Activated CD4-positive, alpha-beta T cell treated with anti-CD3 and anti-CD28 coated beads for 36 hours (primary cell): Measurements from ENCODE around the gene GPAT2. TPM values are rescaled to one million over a fixed set of nuclear protein-coding genes. Genes with fewer than 3 reads are reported as not detected.
"Not testable (repeated sequence)": the region's sequence is repeated elsewhere in the genome, so short reads cannot be mapped to it uniquely, and the experiment has no call there.

Experiments used
- ATAC-seq: fragments of 200-7000 bp; cut with Tn5 transposase; one replicate; pipeline ENCODE4 v1.10.0; 2021; ENCODE audit warnings: mild to moderate bottlenecking, moderate library complexity
- CTCF ChIA-PET: fragments of 350-600 bp; sonication (Branson Sonifier 250); formaldehyde crosslinking; loops from one replicate; lab custom pipeline; 2021; ENCODE audit warnings: antibody characterized with exemption; lab: Charles Lee
- POLR2A ChIA-PET: fragments of 350-600 bp; sonication (Branson Sonifier 250); formaldehyde crosslinking; loops from one replicate; lab custom pipeline; 2021; ENCODE audit warnings: antibody characterized with exemption, inconsistent platforms; lab: Charles Lee
- DNase-seq: peaks from one replicate; pipeline ENCODE4 v3.0.0-alpha.2; 2020
- H3K27ac Mint-ChIP-seq: one replicate; pipeline ENCODE4 v1.8.0; 2021; ENCODE audit warnings: mixed read lengths
- H3K27me3 Mint-ChIP-seq: one replicate; pipeline ENCODE4 v1.8.0; 2021; ENCODE audit warnings: mixed read lengths
- H3K36me3 Mint-ChIP-seq: one replicate; pipeline ENCODE4 v1.8.0; 2021; ENCODE audit warnings: low read depth, mixed read lengths
- H3K4me1 Mint-ChIP-seq: one replicate; pipeline ENCODE4 v1.8.0; 2021; ENCODE audit warnings: mixed read lengths
- H3K4me3 Mint-ChIP-seq: one replicate; pipeline ENCODE4 v1.8.0; 2021; ENCODE audit warnings: mild to moderate bottlenecking, moderate library complexity, mixed read lengths
- H3K9me3 Mint-ChIP-seq: one replicate; pipeline ENCODE4 v1.8.0; 2021; ENCODE audit warnings: low read depth, mixed read lengths
- intact Hi-C, 2 experiments: fragments of 100-400 bp; cut with DNase I in 1 of 2; cut with micrococcal nuclease in 1 of 2; formaldehyde crosslinking; loops; one replicate each; pipeline versions ENCODE4 v1.14.2 to v1.15.1; 2022 to 2024; cut with DNase I, micrococcal nuclease
- total RNA-seq, 2 experiments: library from RNA; stranded (reverse); gene quantifications; one replicate each; pipeline ENCODE4 v1.2.3, GENCODE V29; 2021

Gene GPAT2
- total RNA-seq, 2 experiments from 2014 or later: 8.4 to 10.0 TPM

DNA sequence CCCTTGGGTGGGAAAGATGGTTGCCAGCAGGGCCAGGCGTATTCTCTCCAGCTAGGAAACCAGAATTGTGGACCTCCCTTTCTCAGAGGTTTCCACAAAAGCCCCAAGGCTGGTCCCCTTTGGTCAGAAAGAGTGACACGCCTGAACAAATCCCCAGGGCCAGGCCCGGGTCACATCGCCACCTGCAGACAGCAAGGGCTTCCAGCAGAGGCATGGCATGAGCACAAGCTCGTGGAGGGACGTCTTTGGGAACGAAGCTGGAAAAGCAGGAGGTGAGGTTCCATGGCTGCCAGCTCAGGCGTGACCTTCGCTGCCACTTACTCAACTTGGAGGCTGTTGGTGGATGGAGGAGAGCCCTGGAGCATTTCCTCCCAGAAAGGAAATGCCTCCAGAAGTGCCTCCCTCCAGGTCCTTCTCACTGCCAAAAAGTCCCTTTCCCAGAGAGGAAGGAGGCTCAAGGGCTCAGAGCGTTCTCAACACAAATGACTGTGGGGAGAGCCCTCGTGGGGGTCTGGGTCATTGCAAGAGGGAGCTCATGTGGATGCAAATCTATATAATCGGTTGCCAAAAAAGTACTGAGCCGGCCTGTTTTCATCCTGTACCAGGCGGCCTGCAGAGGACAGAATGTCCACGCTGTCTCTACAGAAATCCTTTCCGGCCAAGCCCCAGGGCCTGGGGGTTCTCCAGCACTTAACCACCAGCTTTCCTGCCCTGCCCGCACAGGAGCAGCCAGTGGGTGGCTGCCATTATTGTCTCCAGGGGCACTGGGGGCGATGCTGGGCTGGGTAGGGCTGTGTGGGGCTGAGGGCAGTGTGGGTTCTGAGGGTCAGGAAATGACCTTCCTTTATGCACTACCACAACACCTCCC is 14.6 kb upstream of the GPAT2 start:
- H3K36me3 Mint-ChIP-seq, H3K4me3 Mint-ChIP-seq, H3K27ac Mint-ChIP-seq, POLR2A ChIA-PET, H3K4me1 Mint-ChIP-seq, DNase-seq, CTCF ChIA-PET, intact Hi-C loops, H3K27me3 Mint-ChIP-seq, H3K9me3 Mint-ChIP-seq: not testable (repeated sequence)
- ATAC-seq: peak; percentile 55

- not testable (repeated sequence) for H3K4me3 Mint-ChIP-seq, ATAC-seq
Observed at GRCh38 chr2:96035554-96035953, 838 bp upstream of the GPAT2 start.

GRCh38 chr2:96033997-96034396 is 719 bp downstream of the GPAT2 start:
- H3K4me3 Mint-ChIP-seq, H3K4me1 Mint-ChIP-seq, H3K9me3 Mint-ChIP-seq, POLR2A ChIA-PET, CTCF ChIA-PET, DNase-seq, H3K27ac Mint-ChIP-seq, H3K27me3 Mint-ChIP-seq, H3K36me3 Mint-ChIP-seq, intact Hi-C loops: not testable (repeated sequence)
- ATAC-seq: peak; percentile 47

More at GRCh38 chr2:96035554-96035953, 838 bp upstream of the GPAT2 start:
- H3K36me3 Mint-ChIP-seq, POLR2A ChIA-PET, H3K9me3 Mint-ChIP-seq, H3K27me3 Mint-ChIP-seq, intact Hi-C loops, H3K4me1 Mint-ChIP-seq, DNase-seq, H3K27ac Mint-ChIP-seq, CTCF ChIA-PET: not testable (repeated sequence)

DNA sequence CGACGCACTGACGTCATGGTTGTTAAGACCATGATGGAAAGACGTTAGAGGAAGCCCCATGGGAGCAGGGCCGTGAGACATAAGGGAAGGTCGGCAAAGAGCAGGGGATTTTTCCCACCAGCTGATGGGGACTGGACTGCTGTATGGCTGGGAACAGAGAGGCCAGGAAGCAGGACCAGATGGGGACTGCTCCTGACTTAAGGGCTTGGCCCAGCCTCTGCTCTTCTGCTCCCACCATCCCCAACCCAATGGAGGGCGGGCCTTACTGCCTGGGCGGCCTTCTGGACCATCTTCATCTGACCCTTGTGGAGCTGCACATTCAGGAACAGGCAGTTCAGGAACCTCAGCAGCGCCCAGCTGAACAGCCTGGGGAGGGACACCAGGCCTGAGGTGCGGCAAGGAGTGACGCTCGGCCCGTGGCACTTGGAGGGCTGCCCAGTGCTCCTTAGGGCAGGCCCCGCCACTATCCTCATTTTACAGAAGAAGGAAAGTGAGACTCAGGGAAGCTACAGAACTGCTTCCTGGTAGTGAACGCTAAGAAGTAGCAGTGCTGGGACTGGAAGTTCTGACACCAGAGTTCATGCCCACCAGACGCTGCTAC is 6.9 kb downstream of the GPAT2 start:
- H3K27me3 Mint-ChIP-seq, H3K27ac Mint-ChIP-seq, H3K36me3 Mint-ChIP-seq, H3K9me3 Mint-ChIP-seq, H3K4me1 Mint-ChIP-seq, H3K4me3 Mint-ChIP-seq, ATAC-seq, DNase-seq, CTCF ChIA-PET, POLR2A ChIA-PET: not testable (repeated sequence)
- intact Hi-C loops: loop anchor here in 1 of 2 experiments (10.0 kb wide), 1 partner anchor 147 kb away; no protein-coding TSS in a partner anchor

GRCh38 chr2:96025755-96026154 is 9.0 kb downstream of the GPAT2 start:
- intact Hi-C loops: loop anchor here in 1 of 2 experiments (10.0 kb wide), 1 partner anchor 149 kb away; no protein-coding TSS in a partner anchor
- CTCF ChIA-PET, ATAC-seq, H3K27me3 Mint-ChIP-seq, H3K27ac Mint-ChIP-seq, H3K36me3 Mint-ChIP-seq, POLR2A ChIA-PET, H3K4me1 Mint-ChIP-seq, H3K9me3 Mint-ChIP-seq, DNase-seq, H3K4me3 Mint-ChIP-seq: not testable (repeated sequence)

DNA sequence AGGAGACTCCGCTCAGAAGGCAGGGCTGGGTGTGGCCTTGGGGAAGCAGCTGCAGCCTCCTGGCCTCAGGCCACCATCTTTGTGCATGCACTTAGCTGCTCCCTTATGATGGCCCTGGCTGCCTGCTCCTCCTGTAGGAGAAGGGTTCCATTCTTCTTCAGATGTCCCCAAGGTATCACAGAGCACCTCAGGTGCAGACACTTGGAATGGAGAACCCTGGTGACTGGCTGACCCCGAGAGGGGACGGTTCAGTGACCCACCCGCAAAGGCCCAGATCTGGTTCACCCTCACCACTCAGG is 9.6 kb downstream of the GPAT2 start:
- DNase-seq: no peak
- Mint-ChIP-seq H3K4me3 (no peak overlapping the region), H3K4me1 (peaks cover 2% of the 10 kb centered on the region), H3K36me3 (no peaks in the 10 kb centered on the region), H3K9me3 (no peaks in the 10 kb centered on the region), H3K27me3 (no peaks in the 10 kb centered on the region), H3K27ac (no peak overlapping the region)
- CTCF ChIA-PET: no interaction called here
- intact Hi-C loops: loop anchor here in 1 of 2 experiments (10.0 kb wide), 1 partner anchor 150 kb away; no protein-coding TSS in a partner anchor
- ATAC-seq: no peak
- POLR2A ChIA-PET: no interaction called here

DNA sequence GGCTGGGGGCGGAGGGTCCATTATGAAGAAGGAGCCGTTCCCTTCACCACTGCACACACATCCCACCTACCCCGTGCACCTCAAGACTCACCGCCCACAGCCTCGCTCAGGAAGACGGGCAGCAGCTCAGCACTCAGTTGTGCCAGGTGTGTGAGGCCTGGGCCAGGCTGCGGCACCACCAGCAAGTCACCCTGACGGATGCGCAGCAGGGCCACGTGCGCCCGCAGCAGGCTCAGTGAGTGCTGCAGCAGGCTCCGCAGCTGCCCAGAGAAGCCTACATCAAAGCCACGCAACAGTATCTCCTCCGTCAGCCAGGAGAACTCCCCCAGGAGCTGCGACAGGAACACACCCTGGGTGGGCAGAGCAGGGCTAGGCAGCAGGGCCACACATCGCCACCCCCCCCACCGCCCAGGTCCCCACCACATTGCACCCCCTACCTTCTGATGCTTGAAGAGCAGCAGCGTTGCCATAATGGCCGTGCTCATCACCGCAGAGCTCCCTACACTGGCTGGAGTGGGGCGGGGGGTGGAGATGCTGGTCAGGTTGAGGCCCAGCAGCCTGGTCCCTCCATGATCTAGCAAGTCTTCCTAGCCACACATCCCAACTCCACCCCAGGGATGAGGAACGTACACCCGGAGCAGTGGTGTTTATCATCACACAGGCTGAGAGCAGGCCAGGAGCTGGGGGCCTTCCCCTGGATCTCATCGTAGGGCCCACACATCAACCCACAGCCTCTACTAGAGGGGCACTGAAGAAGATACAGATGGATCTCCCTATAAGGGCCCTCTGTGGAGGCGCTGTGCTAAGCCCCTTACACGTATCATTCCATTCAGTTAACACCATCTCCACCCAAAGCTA is 10.2 kb downstream of the GPAT2 start:
- Mint-ChIP-seq H3K9me3 (no peaks in the 10 kb centered on the region), H3K4me1 (peaks cover 2% of the 10 kb centered on the region), H3K27ac (no peak overlapping the region), H3K27me3 (no peaks in the 10 kb centered on the region), H3K4me3 (no peak overlapping the region), H3K36me3 (no peaks in the 10 kb centered on the region)
- DNase-seq (peak; percentile 6), ATAC-seq (no peak)
- intact Hi-C loops: loop anchor here in 1 of 2 experiments (10.0 kb wide), 1 partner anchor 150 kb away; no protein-coding TSS in a partner anchor
- ChIA-PET CTCF (interaction anchor here (1.1 to 2.3 kb wide), 3 partner anchors 32 to 150 kb away, joined by 4 to 16 read pairs (median 4); no protein-coding TSS in a partner anchor), POLR2A (no interaction called here)

- H3K36me3 Mint-ChIP-seq, ATAC-seq, H3K4me1 Mint-ChIP-seq, H3K9me3 Mint-ChIP-seq, POLR2A ChIA-PET, H3K4me3 Mint-ChIP-seq, H3K27me3 Mint-ChIP-seq, DNase-seq, H3K27ac Mint-ChIP-seq: not testable (repeated sequence)
- intact Hi-C loops: loop anchor here in 1 of 2 experiments (10.0 kb wide), 1 partner anchor 151 kb away; no protein-coding TSS in a partner anchor
- CTCF ChIA-PET: interaction anchor here (0.8 to 2.3 kb wide), 5 partner anchors 11 to 178 kb away, joined by 3 to 16 read pairs (median 4); no protein-coding TSS in a partner anchor
Observed at GRCh38 chr2:96023701-96024100, 11.0 kb downstream of the GPAT2 start.

- H3K9me3 Mint-ChIP-seq, POLR2A ChIA-PET, H3K27me3 Mint-ChIP-seq, H3K27ac Mint-ChIP-seq, H3K4me1 Mint-ChIP-seq, H3K4me3 Mint-ChIP-seq, H3K36me3 Mint-ChIP-seq: not testable (repeated sequence)
- DNase-seq (peak; percentile 87), ATAC-seq (peak; percentile 97)
- intact Hi-C loops: loop anchor here in 1 of 2 experiments (10.0 kb wide), 1 partner anchor 152 kb away; no protein-coding TSS in a partner anchor
- CTCF ChIA-PET: interaction anchor here (0.6 to 2.3 kb wide), 13 partner anchors 9 to 343 kb away, joined by 3 to 16 read pairs (median 3); partner anchors contain the start of gene ADRA2B
Observed at GRCh38 chr2:96022701-96023447, 11.8 kb downstream of the GPAT2 start.

- H3K4me1 Mint-ChIP-seq, ATAC-seq, H3K27me3 Mint-ChIP-seq, H3K36me3 Mint-ChIP-seq, H3K9me3 Mint-ChIP-seq, H3K4me3 Mint-ChIP-seq, POLR2A ChIA-PET, H3K27ac Mint-ChIP-seq, DNase-seq: not testable (repeated sequence)
- CTCF ChIA-PET: interaction anchor here (0.6 to 2.3 kb wide), 10 partner anchors 8 to 344 kb away, joined by 3 to 16 read pairs (median 3); partner anchors contain the start of gene ADRA2B
- intact Hi-C loops: loop anchor here in 1 of 2 experiments (10.0 kb wide), 1 partner anchor 153 kb away; no protein-coding TSS in a partner anchor
Observed at GRCh38 chr2:96022126-96022525, 12.6 kb downstream of the GPAT2 start.
